DMS53 (cell line): ENCODE measurements around the gene CNDP1.
A peak's percentile ranks its signal among the peaks of the same experiment; 100 is the strongest.
"Not testable (repeated sequence)": the region's sequence is repeated elsewhere in the genome, so short reads cannot be mapped to it uniquely, and the experiment has no call there.

Experiments used
- DNase-seq: peaks from one replicate; lab custom pipeline; 2025; lab: John Stamatoyannopoulos, UW

Gene CNDP1

DNA sequence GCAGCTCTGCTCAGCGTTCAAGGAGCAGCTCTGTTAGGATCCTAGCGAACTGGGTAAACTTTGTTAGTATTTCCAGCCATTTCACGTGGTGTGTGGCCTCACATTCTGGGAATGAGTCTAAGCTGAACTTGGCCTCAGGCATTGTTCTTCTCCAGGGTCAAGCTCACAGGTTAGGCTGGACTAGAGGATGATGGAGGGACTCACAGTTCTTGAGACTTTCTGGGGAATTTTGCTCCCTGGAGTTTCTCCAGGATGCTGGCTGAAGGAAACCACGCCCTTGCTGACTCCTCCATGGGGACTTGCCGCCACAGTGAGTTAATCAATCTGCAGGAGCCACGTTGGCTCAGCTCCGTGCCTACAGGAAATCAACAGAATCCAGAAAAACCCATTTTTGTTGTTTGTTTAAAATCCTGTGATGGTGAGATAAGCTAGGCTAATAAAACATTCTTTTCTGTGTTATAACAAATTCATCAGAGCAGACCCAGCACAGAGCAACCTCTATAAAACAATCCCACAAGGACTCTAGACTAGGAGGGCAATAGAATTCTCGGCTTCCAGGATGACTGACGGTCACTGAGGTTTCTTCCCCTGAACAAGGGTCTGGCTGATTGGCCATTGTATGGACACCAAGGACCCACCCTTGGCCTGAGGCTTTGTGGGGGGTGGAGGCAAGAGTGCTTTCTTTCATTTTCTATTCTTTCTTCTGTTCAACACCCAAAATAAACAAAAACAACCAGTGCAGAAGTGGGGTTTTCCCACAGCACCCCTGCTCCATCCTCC lies 12.6 kb downstream of the CNDP1 start:
- DNase-seq: no peak

DNA sequence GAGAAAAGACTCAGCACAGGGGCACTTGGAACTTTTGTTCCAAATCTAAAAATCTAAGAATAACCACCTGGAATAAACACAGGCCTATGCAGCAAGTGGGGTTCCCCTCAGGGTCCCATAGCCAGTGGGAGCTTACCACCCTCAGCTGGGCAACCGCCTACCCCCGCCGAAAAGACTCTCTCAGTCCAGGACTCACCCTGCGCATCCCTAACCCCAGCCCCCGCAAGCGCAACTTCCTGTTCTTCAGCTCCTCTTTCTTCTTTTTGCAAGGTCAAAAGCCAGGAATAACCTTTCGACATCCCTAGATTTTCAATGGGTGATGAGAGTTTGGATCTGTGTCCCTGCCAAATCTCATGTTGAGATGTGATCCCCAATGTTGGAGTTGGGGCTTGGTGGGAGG lies 13.6 kb downstream of the CNDP1 start:
- DNase-seq: no peak

DNA sequence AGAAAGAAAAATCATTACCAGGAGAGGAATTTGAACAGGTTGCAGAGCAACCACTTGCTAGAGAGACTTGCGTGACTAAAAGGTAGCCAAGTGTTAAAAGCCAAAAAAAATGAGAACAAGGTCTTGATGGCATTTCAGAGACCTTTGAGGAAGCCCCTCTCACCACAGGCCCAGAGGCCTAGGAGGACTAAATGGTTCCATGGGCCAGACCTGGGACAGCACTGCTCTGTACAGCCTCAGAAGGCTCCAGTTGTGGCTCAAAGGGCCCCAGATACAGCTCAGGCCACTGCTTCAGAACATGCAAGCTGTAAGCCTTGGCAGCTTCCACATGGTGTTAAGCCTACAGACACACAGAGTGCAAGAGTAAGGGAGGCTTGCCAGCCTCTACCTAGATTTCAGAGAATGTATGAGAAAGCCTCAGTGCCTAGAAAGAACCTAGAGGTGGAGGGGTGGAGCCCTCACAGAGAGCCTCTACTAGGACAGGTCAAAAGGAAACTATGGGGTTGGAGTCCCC lies 15.3 kb downstream of the CNDP1 start:
- no peak for DNase-seq

DNA sequence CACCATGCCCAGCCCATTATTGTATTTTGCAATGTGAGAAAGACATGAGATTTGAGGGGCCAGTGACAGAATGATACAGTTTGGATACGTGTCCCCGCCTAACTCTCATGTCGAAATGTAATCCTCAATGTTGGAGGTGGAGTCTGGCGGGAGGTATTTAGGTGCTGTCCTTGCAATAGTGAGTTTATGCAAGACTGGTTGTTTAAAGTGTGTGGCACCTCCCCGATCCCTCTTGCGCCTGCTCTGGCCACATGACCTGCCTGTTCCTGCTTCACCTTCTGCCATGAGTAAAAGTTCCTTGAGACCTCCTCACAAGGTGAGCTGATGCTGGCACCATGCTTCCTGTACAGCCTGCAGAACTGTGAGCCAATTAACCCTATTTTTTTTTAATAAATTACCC lies 16.6 kb downstream of the CNDP1 start:
- no peak for DNase-seq

DNA sequence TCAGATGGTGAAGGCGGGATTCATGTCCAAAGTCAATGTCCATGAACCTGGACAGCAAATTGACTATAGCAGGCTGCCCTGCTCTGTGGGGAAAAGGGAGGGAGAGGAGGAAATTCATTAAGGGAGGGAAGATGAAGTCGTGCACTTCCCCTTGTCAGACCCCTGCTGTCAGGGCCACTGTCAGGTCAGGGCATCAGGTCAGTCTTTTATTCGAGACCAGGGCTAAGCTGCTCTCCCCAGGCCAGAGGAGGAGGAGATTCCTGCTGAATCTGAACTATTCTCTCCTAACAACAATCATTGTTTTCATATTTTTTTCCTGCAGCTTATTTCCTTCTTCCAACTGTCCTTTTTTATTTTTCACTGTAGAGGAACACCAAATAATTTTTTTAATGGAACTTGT lies 17.2 kb downstream of the CNDP1 start:
- no peak for DNase-seq

DNA sequence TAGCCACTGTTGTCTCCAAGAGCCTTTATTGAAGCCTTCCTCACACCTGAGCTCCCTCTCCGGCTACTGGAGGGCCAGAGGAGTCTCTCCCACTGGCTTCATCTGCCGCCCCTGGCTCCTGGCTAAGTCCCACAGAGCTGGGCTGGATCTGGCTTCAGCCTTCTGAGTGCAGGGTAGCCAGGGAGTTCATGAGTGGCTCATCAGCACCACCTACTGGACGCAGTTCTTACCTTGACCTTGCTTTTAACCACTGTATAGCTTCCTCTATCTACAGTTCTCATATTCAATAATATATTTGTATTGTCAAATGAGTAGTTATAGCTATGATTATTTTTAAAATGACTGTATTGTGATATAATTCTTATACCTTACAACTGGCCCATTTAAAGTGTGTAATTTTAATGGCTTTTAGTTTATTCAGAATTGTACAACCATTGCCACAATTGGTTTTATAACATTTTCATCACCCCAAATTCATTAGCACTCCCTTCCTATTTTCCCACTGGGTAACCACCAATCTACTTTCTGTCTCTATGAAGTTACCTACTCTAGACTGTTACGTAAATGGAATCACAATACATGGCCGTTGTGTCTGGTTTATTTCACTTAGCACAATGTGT lies 17.7 kb downstream of the CNDP1 start:
- DNase-seq: peak; percentile 94

DNA sequence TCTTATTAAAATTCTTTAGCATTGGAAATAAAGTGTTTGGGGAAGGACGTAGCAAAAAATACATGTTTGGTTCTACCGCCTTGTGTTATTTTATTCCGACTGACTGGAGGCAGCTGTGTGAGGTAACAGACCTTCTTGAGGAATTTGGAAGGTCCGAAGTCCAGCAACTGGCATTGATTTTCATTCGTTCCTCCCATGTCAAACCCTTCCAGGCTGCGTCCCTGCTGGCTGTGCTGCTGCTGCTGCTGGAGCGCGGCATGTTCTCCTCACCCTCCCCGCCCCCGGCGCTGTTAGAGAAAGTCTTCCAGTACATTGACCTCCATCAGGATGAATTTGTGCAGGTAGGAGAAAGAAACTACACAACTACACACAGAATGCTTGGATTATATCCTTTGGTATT lies 21.8 kb downstream of the CNDP1 start:
- no peak for DNase-seq

DNA sequence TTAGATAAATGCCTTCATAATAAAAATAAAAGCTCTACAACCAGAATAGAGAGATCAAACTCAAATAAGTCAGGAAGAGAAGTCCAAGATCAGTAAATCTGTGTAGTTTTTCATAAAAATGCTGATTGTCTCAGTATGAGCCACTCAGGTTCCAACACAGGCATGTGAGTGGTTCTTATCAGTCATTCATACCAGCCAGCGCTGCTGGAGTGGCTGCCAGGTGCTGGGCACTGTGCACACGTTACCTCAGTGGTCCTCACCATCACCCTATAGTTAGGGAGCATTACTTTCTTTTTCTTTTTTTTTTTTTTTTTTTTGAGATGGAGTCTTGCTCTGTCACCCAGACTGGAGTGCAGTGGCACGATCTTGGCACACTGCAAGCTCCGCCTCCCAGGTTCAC lies 23.8 kb downstream of the CNDP1 start:
- peak; percentile 34 for DNase-seq

DNA sequence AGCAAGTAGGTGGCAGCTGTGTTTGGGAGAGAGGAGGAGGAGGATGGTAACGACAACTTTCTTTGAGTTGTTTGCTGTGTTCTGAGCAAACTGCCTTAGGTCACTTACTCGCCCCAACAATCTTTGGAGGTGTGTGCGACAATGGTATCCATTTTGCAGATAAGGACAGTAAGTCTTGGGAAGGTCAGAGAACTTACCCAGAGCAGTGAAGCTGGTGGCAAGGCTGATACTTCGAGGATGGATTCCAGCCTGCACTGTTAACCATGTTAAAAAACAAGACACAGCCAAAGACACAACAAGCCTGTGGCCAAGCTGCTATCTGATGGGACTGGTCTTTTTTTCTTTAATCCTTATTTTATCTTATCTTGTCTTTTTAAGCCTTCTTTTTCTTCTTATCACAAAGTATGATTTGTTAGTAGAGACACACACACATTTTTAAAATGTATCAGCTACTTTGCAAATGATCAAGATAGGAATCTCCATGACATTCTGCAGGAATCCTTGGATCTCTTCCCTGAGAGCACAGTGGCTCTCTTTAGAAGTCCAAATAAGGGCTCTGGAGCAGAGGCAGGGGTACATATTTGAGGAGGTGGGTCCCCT lies 27.9 kb downstream of the CNDP1 start:
- no peak for DNase-seq

DNA sequence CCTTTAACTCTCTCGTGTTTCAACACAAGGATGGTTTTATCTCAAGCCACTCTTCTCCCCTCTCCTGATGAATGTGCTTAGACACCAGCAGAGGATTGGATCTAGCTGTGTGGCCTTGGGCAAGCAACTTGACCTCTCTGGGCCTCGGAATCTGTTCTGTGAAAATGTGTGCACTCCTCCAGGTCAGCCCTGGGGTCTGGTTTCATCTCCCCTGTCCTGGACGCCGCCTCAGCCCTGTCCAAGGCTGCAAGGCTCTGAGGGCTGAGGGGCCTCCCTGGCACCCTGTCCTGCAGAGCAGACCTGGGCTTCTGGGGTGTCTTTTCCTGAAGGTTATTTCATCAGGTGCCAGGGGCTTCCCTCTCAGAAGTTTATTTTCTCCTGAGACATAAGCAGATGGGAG lies 28.5 kb downstream of the CNDP1 start:
- DNase-seq: no peak

DNA sequence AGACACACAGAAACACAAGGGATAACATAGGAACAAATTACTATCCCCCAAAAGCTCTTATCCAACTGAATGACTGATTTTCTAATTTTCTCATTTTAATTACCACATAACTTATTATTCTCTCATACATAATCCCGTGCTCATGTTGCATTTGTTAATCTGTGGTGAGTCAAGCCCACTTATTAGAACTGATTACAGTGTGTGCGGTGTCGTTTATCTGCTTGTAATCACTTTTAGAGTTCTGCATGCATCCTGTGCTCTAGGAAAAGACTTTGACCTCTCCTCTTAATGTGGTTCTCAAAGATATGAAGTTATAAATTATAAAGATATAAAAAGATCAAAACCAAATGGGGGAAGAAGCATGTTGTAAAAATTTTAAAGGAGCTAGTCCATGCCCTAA lies 29.7 kb downstream of the CNDP1 start:
- no peak for DNase-seq

DNA sequence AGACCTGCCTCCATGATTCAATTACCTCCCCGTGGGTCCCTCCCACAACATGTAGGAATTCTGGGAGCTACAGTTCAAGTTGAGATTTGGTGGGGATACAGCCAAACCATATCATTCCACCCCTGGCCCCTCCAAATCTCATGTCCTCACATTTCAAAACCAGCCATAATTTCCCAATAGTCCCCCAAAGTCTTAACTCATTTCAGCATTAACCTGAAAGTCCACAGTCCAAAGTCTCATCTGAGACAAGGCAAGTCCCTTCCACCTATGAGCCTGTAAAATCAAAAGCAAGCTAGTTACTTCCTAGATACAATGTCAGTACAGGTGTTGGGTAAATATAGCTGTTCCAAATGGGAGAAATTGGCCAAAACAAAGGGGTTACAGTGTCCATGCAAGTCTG lies 30.9 kb downstream of the CNDP1 start:
- DNase-seq: not testable (repeated sequence)

DNA sequence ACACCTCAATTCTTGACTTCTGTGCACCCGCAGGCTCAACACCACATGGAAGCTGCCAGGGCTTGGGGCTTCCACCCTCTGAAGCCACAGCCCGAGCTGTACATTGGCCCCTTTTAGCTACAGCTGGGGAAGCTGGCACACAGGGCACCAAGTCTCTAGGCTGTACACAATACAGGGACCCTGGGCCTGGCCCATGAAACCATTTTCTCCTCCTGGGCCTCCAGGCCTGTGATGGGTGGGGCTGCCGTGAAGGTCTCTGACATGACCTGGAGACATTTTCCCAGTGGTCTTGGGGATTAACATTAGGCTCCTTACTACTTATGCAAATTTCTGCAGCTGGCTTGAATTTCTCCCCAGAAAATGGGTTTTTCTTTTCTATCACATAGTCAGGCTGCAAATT lies 31.7 kb downstream of the CNDP1 start:
- DNase-seq: not testable (repeated sequence)

DNA sequence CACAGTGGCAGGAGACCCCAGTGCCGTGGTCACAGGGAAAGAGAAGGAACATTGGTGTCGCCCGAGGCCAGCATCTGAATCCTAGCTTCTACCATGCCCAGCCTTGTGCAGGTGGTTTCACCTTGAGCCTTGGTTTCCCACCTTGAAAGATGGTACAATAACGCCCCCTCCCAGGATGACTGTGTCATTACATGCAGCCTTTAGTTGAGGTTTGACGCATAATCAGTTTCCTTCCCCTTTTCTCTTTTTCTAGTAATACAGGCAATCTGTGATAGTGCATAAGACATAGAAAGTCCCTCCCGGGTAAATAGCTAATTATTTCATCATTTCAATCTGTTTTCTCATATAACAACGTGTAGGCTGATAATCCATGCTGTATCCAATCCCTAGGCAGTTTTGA lies 33.5 kb downstream of the CNDP1 start:
- peak; percentile 33 for DNase-seq

DNA sequence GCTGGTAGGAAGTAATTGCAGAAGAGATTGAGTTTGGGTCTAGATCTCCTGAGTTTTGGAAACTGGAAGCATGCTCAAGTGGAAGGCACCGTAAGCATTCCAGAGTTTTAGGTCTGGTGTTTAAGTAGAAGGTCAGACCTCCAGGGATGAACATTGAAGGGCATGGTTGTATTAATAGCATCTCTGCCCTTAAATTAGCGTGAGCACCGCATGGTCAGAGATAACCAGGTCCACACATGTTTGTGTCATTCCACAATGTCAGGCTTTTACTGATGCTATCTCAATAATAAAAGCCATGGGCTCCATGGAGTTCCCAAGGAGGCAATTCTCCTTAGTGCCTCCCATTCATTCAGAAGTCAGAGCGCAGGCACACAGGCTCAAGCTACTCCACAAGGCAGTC lies 35.1 kb downstream of the CNDP1 start:
- no peak for DNase-seq

DNA sequence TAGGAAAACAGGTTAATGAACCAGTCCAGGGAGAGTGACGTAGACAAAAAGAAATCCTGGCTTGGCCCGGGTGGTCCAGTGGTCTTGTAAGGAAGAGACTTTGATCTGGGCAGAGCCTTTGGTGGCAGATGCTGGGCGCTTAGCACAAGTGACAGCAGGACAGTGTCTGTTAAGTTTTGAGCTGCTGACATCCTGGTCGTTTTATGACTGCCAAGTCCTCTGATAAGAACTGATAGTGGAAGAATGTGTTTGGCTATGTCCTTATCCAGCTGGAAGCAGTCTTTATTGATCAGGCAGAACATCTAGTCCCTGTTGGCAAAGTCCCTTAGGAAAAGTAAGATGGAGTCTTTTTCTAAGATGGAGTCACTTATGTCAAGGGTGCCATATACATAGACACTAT lies 36.0 kb downstream of the CNDP1 start:
- no peak for DNase-seq

DNA sequence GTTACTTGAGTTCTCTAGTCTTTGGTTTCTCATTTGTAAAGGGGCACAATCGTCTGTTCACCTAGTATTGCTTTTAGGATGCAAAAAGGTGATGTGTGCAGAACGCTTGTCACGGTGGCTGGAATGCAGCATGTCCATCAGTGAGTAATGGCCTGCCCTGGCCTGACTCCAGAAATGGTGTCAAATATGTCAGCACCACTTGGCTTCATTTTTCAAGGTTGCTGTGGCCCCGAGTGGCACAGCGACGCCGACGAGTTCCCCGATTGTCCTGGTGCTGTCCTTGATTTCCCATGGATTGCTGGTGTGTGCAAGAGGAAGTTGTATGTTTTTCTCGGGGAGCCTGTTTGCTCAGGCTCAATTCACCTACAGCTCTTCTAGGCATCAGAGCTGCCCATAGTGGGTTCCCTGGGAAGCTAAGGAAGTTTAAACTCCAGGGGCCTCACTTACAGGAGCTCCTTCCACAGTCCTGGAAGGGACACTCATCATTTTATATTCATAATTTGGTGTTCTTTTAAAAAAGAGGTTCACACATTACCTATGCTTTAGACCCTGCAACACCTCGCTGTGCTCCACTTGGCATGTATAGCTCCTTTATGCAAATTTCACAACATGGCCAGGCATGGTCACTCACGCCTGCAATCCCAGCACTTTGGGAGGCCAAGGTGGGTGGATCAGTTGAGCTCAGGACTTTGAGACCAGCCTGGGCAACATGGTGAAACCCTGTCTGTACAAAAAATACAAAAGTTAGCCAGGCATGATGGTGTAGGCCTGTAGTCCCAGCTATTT lies 37.8 kb downstream of the CNDP1 start:
- no peak for DNase-seq

DNA sequence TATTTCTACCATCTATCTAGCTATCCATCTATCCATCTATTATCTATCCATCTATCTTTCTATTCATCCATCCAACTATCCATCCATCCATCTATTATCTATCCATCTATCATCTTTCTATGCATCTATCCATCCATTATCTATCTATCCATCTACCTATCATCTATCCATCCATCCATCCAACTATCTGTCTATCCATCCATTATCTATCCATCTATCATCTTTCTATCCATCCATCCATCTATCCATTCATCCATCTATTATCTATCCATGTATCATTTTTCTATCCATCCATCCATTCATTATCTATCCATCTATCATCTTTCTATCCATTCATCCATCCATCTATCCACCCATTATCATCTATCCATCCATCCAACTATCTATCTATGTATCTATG lies 38.8 kb downstream of the CNDP1 start:
- DNase-seq: no peak

DNA sequence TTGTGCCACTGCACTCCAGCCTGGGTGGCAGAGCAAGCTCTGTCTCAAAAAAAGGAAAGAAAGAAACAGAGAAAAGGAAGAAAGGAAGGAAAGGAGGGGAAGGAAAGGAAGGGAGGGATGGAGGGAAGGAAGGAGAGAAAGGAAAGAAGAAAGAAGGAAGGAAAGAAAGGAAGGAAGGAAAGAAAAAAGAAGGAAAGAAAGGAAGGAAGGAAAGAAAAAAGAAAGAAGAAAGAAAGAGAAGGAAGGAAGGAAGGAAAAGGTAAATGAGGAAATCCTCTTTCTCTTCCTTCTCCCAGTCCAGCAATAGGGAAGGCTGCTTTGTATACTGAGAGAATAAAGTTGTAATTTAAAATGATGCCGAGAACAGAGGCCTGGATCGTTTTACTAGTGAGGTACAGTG lies 40.6 kb downstream of the CNDP1 start:
- DNase-seq: no peak

DNA sequence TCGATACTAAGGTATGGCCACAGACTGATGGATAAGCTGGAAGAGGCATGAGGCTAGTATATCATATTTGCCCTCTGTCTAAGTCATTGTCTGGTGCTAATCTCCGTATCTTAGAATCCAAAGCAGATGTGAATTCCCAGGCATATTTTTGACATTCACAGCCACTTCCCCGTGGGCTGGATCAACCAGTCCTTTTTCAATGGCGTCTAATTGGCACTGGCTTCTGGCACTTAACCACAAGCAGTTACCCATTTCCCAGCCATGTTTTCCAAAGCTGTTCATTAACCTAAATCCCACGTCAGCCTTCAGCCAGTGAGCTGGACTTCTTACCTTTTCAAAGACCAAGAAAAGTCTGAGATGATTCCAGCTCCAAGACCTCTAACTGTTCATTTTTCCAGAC lies 42.7 kb downstream of the CNDP1 start:
- DNase-seq: peak; percentile 34

DNA sequence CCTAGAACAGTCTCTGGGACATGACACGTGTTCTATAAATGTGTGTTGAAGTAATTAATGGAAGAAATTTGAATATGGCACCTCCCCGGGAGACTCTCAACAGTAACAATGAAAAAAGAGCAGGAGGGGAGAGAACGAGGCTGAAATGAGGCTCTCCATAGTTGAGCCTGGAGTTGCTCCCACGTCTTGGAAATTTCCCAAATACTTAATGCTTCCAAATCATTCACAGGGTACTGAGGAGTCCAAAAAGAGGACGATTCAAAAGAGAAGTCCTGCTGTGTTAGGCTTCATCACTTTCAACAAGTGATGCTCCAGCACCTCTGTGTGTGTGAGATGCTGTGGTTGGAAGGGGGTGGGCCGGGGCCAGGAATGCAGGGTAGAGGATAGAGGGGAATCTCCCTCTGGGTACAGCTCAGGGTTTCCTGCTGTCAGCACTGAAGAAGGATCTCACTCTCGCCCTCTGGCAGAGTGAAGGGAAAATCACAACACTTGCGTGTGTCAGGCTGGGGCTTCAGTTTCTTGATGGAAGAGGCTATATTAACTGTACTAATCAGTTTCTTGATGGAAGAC lies 45.3 kb downstream of the CNDP1 start:
- DNase-seq: no peak

DNA sequence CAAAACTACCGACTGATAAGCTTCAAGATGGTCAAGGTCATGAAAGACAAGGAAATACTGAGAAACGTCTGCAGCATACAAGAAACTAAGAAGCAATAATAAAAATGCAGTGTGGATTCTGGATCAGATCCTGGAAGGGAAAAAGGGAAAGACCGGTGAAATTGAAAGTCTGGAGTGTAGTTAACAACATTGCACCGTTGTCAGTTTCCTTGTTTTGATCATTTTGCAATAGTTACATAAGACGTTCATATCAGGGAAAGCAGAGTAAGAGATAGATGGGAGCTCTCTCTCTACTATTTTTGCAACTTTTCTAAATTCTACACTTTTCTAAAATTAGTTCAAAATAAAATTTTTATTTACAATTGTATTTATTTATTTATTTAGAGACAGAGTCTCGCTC lies 48.3 kb downstream of the CNDP1 start:
- DNase-seq: no peak
